Measurements from ENCODE around the gene FAM187B. TPM values are rescaled to one million over a fixed set of nuclear protein-coding genes. Genes with fewer than 3 reads are reported as not detected.

FAM187B gene
- total RNA-seq, 1 donor from 2014 or later, result not detected

- Mint-ChIP-seq H3K27ac (ENCODE audit: unreplicated experiment) (no peak overlapping the region), H3K4me1 (ENCODE audit: low read depth, unreplicated experiment) (no peaks in the 10 kb centered on the region), H3K36me3 (ENCODE audit: low read depth, unreplicated experiment) (no peaks in the 10 kb centered on the region), H3K4me3 (ENCODE audit: unreplicated experiment) (no peak overlapping the region), H3K9me3 (ENCODE audit: unreplicated experiment) (peaks cover 15% of the 10 kb centered on the region), H3K27me3 (ENCODE audit: low read depth, unreplicated experiment) (no peaks in the 10 kb centered on the region)
- H3K27ac ChIP-seq (ENCODE audit: low read depth, low read length), result no peak overlapping the region
- FAIRE-seq (no peak), DNase-seq (ENCODE audit: low read depth) (no peak)
- no peaks in the 10 kb centered on the region for H3K79me2 ChIP-seq (ENCODE audit: insufficient read depth, low read length)
- H4K20me1 ChIP-seq (ENCODE audit: insufficient read depth, low read length), result no peaks in the 10 kb centered on the region
- TF ChIP-seq CTCF (IDR thresholded peaks at IDR 0.05; ENCODE audit: insufficient read depth, low read depth, low read length) (no peak), EZH2 (IDR thresholded peaks at IDR 0.05; ENCODE audit: insufficient read depth, low read length) (no peak)
- H3K9ac ChIP-seq (ENCODE audit: low read length), result no peak overlapping the region
- no peak overlapping the region for H3K4me2 ChIP-seq (ENCODE audit: low read length)
- H3K4me1 ChIP-seq (ENCODE audit: insufficient read depth, low read length), result peaks cover 4% of the 10 kb centered on the region
- no peaks in the 10 kb centered on the region for H3K9me3 ChIP-seq (ENCODE audit: insufficient read depth, low read depth, low read length)
- no peaks in the 10 kb centered on the region for H3K27me3 ChIP-seq (ENCODE audit: insufficient read depth, low read length)
- no peaks in the 10 kb centered on the region for H3K36me3 ChIP-seq (ENCODE audit: insufficient read depth, low read length)
- H2AFZ ChIP-seq (ENCODE audit: low read depth, low read length), result no peak overlapping the region
- H3K4me3 ChIP-seq (ENCODE audit: insufficient read depth, low read depth, low read length), result no peak overlapping the region
Measured at GRCh38 chr19:35214766-35215422, 13.6 kb downstream of the FAM187B start.

- FAIRE-seq (no peak), DNase-seq (ENCODE audit: low read depth) (peak; percentile 7)
- no peak overlapping the region for H3K4me3 ChIP-seq (ENCODE audit: insufficient read depth, low read depth, low read length)
- no peak overlapping the region for H3K4me3 Mint-ChIP-seq (ENCODE audit: unreplicated experiment)
- peaks cover 4% of the 10 kb centered on the region for H3K4me1 ChIP-seq (ENCODE audit: insufficient read depth, low read length)
- no peak overlapping the region for H3K27ac ChIP-seq (ENCODE audit: low read depth, low read length)
- no peaks in the 10 kb centered on the region for H3K79me2 ChIP-seq (ENCODE audit: insufficient read depth, low read length)
- no peak for TF ChIP-seq CTCF (IDR thresholded peaks at IDR 0.05; ENCODE audit: insufficient read depth, low read depth, low read length)
- TF ChIP-seq EZH2 (IDR thresholded peaks at IDR 0.05; ENCODE audit: insufficient read depth, low read length), result no peak
- no peak overlapping the region for H2AFZ ChIP-seq (ENCODE audit: low read depth, low read length)
- H3K9me3 ChIP-seq (ENCODE audit: insufficient read depth, low read depth, low read length), result no peaks in the 10 kb centered on the region
- no peak overlapping the region for H3K9ac ChIP-seq (ENCODE audit: low read length)
- no peaks in the 10 kb centered on the region for H3K27me3 ChIP-seq (ENCODE audit: insufficient read depth, low read length)
- H4K20me1 ChIP-seq (ENCODE audit: insufficient read depth, low read length), result no peaks in the 10 kb centered on the region
- no peaks in the 10 kb centered on the region for H3K4me1 Mint-ChIP-seq (ENCODE audit: low read depth, unreplicated experiment)
- H3K27me3 Mint-ChIP-seq (ENCODE audit: low read depth, unreplicated experiment), result no peaks in the 10 kb centered on the region
- H3K36me3 Mint-ChIP-seq (ENCODE audit: low read depth, unreplicated experiment), result no peaks in the 10 kb centered on the region
- no peak overlapping the region for H3K4me2 ChIP-seq (ENCODE audit: low read length)
- H3K27ac Mint-ChIP-seq (ENCODE audit: unreplicated experiment), result no peak overlapping the region
- H3K36me3 ChIP-seq (ENCODE audit: insufficient read depth, low read length), result no peaks in the 10 kb centered on the region
- peaks cover 8% of the 10 kb centered on the region for H3K9me3 Mint-ChIP-seq (ENCODE audit: unreplicated experiment)
Measured at GRCh38 chr19:35213663-35214632, 14.6 kb downstream of the FAM187B start.

Measured in astrocyte (in vitro differentiated cells and primary cell).